GM18508 (cell line): Measurements from ENCODE around the gene ZNF580.
A peak's percentile ranks its signal among the peaks of the same experiment; 100 is the strongest.

Source experiments
- ATAC-seq: cut with Tn5 transposase; IDR thresholded peaks from one replicate; pipeline ENCODE4 v1.9.1; 2021; ENCODE audit warnings: moderate number of reproducible peaks; ENCODE audit not compliant: insufficient read depth, unreplicated experiment

Gene ZNF580

DNA sequence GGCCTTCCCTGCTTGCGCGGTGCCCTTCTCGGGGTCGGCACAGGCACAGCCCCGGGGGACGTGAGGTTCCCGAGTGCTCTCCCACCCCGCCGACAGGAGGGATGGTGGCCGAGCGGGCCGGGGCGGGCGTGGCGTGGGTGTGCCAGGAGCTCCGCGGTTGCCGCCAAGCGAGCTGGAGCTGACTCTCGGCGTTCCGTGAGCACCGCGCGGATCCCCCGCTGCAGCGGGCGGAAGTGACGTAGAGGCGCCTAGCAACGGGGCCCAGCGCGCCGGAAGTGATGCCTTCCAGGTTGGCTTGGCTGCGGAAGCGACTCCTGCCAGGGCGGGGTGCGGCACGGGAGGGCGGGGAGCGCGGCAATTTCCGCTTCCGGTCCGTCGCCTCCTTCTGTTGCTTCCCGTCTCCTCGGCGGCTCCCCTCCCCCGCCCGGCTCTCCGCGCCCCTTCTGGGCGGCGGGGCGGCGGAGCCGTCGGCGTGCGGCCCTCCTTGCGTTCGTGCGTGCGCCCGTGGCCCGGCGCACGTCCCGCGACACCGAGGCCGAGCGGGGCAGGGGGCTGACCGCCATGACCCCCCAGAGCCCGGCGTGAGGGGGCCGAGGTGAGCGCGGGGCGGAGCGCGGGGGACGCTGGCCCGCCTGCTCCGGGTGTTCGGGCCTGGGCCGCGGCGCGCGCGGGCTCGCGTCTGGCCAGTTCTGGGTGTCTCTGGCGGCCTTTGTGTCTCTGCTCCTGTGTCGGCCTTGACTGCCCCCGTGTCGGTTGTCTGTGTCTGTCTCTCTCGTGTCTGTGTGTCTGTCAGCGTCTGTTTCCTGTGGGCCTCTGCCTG lies 34.2 kb downstream of the ZNF580 start, which contains the start of gene EPN1:
TSS of gene EPN1 (plus strand) at position 386 of the 820 bp plus-strand sequence. CDS start 3,402 bp downstream, outside the sequence.
- peak; percentile 35 for ATAC-seq

DNA sequence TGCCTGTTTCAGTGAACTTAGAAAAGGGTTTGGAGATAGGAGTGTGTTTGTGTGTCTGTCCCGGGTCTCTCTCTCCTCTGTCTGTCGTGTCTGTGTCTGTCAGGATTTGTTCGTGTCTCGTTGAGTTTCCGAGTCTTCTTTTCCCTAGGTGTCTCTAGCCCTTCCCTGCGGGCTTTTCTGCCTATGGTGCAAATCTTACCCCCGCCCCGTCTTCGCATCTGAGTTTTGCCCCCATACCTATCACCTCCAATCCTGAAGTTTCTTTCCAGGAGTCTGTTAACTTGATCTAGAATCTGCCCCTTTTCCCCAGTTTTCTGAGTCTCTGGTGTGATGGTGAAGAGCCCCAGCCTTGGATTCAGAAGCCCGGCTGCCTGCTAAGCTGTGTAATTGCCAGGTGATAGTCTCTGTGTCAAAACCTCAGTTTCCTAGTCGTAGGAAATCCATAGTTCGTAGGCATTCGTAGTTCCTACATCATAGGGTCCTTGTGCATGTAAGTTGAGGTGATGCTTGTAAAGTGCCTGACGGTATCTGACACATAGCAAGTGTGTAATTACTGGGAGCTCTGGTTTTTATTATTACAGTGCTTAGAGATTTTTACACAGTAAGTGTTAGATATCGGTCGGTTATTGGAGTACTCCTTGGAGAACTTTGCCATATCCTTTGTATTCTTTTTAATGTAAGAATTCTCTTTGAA lies 35.0 kb downstream of the ZNF580 start:
- no peak for ATAC-seq

DNA sequence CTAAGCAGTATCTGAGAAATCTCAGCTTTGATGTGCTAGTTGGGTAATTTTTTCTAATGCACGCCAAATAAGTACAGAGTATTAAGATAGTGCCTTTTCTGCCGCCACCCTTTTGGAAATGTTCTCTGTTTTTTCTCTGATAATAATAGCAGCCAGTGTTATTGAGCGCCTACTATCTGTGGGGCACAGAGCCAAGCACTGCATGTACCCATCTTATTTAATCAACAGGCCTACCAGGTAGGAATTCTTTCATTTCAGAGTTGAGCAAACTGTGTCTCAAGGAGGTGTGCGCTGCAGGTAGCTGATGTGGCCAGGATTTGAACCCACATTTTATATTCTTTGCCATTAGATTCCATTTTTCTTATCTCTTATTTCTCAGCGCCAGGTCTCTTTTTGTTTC lies 35.6 kb downstream of the ZNF580 start:
- no peak for ATAC-seq

DNA sequence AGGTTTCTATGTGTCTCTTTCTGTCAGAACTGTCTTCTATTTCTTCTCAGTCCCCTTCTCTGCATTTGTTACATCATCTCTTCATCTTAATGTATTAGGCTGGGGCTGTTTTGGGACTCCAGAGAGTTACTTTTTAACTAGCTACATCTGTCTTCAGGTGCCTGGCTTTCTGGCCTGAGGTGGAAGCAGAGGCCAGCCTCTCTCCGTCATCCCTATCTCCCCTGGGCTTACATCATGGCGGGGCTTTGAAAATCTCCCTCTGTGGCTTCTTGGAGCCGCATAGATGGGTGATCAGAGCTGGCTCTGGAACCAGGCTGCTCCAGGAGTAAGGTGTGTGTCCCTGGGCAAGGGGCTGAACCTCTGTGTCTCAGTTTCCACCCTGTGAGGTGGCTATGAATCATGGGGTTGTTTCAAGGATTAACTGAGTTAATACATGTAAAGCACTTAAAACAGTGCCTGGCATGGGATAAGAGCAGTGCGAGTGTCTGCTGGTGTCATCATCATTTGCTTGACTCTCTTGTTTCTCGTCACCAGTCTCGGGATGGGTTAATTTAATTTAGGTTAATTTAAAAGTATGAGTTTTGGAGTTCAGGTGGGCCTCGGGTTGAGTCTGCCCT lies 36.2 kb downstream of the ZNF580 start:
- ATAC-seq: no peak

DNA sequence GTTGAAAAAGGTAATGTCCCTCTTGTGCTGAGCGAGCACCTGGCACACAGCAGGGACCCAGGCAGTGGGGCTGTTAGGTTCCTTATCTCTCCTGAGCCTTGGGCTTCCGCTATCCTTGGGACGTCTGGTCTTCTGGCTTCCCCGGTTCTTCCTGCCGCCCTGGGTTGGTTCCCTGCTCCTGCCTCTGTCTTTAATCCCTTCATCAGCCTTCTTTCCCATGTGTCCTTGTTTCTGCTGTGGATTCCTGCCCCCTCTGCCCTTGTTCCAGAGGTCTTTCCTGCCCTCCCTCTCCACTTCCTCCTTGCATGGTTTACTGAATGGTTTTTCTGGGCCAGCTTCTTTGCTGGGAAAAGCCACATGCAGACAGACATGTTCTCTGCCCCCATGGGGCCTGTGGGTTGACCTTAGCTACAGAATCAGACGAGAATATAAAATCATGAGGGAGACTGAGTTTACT lies 36.8 kb downstream of the ZNF580 start:
- no peak for ATAC-seq

DNA sequence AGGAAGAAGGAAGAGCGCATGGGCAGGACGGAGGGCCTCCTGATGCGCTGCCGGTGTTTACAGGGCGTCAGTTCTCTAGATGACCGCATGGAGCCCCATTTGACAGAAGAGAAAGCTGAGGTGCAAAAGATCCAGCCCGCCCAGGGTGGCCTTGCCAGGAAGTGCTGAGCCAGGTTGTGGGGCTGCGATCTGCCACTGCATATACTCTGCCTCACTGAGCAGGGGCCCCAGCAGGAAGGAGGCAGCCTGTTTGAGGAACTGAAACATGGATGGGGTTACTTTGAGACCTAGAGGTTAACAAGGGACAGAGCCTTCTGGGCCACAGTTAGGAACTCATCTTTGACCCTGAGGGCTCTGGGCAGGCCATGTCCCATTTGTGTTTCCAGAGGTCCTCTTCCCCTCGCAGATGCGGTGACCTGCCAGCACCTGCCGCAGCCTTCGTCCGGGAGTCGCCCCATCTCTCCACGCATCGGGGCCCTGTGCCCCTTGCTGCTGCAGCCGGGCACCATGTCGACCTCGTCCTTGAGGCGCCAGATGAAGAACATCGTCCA lies 37.4 kb downstream of the ZNF580 start:
- peak; percentile 52 for ATAC-seq

DNA sequence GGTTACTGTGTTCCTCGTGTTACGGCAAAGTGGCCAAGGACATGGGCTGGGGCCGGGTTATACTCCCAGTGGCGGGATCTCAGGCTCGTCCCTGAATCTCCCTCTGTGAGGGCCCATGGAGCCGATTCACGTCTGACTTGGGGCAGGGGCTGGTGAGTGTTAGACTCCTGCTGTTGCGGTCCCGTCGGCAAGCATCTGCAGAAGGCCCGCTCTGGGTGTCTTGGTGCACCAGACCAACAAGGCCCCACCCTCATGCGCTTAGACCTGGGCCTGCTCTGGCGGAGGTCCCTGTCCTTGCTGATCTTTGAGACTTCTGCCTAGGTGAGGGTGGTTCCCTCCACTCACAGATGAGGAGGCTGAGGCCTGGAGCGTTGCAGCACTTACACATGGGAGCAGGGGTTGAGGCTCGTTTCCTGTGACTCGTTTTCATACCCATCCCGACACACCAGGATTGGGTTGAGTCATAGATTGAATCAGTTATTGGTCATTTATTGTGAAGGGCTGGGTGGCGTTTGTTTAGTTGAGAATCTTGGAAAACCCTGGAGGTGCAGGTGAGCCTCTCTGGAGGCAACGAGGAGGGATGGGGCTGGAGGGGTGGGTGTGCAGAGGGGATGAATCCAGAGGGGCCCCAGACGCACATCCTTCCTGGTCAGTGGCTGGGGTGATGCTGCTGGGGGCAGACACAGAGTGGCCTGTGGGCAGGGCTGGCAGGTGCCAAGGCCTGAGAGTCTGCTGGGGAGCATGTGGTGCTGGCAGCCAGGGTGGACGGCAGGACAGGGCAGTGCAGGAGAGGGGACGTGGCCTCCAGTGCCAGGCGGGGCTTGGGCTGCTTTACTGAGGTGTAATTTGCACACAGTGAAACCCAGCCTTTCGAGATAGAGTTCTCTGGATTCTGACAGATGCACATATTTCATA lies 38.8 kb downstream of the ZNF580 start:
- no peak for ATAC-seq

DNA sequence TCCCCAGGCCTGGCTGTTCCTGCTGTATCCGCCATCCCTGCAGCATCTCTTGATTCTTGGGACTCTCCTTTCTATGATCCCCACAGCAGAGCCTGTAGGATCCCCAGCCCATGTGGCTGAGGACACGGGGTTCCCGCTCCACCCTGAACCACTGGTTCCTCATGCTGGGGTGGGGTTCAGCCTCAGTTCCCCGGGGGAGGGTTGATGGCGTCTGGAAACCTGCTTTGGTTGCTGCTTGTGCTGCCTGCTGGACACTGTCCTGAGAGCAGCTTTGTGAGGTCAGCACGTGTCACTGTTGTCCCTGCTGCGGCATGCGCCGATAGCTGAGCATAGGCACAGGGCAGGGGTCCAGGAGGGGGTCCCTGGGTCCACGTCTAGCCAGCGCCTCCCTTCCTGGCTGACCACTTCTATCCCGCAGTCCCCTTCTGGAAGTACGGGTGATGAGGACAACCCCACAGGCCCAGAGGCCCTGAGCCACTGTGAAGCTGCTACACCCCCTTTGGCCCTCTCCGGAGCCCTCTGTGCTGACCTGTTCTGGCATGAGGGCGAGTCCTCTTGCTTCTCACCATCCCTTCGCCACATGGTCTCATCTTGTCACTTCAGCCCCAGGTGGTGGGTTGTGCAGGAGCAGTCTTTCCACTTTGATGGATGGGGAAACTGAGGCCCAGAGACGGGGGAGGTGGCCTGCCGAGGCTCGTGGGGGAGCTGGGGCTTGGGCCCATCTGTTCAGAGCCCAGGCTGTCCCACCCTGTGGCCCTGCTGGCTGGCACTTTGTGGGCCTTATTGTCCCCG lies 39.7 kb downstream of the ZNF580 start:
- ATAC-seq: no peak

DNA sequence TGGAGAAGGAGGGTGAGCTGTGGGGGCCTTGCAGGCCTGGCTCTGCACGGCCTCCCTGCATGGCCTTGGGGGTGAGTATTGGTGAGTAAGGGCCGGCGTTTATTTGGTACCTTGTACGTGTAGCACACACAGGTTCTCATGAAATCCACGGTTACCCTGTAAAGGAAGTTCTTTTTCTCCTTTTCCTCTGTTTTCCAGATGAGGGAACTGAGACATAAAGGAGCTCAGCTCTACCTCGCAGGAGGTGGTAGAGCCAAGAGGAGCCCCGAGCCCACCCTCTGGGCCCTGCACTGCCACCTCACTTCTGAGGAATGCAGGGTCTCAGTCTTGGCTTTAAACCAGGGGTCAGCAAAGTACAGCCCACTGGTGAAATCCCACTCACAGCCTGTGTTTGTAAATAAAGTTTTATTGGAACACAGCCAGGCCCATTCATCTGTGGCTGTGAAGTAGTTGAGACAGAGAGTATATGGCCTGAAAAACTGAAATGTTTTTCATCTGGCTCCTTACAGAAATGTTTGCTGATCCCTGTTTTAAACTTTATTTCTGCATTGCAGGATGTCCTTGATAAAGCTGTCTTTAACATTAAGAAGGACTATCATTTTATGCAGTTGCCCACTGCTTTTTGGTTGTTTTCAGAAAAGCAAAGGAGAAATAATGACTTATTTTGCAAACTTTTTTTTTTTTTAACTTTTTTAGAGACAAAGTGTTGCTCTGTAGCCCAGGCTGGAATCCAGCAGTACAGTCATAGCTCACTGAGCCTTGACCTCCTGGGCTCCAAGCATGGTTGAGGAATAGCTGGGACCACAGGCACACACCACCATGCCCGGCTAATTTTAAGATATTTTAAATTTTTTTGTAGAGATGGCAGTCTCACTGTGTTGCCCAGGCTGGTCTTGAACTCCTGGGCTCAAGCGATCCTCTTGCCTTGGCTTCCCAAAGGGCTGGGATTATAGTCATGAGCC lies 40.6 kb downstream of the ZNF580 start:
- ATAC-seq: no peak

DNA sequence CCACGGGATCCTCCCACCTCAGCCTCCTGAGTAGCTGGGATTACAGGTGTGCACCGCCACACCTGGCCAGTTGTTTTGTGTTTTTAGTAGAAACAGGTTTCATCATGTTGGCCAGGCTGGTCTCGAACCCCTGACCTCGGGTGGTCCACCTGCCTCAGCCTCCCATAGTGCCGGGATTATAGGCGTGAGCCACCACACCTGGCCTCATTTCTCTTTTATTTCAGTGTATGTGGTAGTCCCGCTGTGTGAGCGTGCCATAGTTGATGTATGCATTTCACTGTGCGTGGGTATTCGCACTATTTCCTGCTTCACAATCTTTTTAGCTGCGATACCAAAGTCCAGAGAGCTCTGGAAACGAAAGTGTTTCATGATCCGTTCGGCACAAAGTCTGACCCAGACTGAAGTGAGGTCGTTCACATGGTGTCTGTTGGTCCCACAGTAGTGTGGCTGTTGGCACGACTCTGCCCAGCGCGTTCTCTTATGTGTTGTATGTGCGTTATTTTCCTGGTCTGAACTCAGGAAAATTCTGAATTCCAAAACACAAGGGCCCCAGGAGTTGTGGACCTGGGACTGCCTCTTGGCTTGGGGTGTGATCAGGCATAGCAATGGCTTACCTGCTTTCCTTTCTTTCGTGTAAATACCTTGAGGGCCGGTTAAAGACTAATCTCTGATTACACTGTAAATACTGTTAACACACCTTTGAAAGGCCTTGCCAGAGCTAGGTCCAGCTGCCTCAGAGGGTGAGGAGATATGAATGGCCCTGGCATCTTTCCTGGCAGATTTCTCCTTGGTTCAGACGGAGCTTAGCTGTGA lies 42.9 kb downstream of the ZNF580 start:
- ATAC-seq: no peak

DNA sequence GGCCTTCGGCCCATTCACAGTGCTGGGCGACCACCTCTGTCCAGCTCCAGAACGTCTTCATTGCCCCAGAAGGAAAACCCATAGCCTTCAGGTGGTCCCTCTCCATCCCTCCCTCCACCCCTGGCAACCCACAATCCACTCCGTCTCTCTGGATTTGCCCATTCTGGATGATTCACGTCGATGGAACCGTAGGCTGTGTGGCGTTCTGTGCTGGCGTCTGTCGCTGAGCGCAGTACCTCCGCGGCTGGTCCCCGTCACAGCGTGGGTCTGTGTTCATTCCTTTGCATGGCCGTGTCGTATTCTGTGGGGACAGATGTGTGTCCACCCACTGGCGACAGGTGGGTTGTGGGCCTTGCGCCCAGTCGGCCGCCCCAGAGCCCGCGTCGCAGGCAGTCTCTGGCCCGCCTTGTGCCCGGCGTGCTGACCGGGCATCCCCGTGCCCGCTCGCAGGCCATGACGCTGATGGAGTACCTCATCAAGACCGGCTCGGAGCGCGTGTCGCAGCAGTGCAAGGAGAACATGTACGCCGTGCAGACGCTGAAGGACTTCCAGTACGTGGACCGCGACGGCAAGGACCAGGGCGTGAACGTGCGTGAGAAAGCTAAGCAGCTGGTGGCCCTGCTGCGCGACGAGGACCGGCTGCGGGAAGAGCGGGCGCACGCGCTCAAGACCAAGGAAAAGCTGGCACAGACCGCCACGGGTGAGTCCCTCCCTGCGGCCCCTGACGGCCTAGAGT lies 44.3 kb downstream of the ZNF580 start:
- no peak for ATAC-seq

DNA sequence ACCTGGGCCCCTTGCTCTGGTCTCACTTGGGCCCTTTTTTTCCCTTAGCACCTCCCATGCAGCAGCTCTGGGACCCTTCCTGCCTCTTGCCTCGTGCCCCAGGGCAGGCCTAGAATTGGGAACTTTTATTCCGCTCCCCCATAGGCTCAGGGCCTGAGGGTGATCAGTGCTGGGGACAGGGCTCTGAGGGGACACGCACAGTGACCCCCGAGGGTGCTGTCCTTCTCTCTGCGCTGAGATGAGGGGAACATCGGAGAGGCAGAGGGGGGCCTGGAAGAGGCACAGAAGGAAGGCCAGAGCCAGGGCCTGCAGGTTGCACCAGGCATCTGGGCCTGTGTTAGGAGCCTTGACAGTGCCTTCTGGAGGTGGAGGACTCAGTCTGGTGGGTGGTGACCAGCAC lies 45.0 kb downstream of the ZNF580 start:
- no peak for ATAC-seq

DNA sequence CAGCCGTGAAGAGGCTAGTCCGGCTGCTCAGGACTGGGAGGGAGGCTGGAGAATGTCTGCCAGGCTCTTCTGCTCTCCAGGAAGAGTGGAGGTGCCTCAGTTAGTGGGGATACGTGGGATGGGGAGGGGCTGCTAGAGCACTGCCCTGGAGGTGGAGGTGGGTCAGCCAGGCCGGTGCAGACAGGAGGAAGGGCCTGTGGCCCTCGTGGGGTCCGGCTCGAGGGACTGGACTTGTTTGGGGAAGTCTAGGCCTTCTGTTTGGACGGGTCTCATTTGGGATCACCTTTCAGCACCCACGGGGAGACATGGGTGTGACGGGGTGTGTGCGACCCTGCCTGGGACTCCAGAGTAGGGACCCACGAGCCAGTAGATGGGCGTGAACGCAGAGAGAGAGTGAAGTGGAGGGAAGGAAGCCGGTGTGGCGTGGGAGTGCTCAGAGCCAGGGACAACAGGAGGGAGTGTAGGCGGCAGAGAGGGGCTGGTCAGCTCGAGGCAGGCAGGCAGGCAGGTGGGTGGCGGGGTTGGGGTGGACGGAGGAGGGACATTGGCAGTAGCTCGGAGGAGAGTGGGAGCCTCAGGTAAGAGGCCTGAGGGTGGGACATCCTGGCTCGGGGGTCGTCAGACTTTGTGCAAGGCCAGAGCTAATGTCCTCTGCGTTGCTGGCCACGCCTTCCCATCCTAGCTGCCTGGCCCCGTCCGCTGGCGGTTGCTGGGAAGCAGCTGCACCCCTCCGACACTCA lies 45.7 kb downstream of the ZNF580 start:
- no peak for ATAC-seq

DNA sequence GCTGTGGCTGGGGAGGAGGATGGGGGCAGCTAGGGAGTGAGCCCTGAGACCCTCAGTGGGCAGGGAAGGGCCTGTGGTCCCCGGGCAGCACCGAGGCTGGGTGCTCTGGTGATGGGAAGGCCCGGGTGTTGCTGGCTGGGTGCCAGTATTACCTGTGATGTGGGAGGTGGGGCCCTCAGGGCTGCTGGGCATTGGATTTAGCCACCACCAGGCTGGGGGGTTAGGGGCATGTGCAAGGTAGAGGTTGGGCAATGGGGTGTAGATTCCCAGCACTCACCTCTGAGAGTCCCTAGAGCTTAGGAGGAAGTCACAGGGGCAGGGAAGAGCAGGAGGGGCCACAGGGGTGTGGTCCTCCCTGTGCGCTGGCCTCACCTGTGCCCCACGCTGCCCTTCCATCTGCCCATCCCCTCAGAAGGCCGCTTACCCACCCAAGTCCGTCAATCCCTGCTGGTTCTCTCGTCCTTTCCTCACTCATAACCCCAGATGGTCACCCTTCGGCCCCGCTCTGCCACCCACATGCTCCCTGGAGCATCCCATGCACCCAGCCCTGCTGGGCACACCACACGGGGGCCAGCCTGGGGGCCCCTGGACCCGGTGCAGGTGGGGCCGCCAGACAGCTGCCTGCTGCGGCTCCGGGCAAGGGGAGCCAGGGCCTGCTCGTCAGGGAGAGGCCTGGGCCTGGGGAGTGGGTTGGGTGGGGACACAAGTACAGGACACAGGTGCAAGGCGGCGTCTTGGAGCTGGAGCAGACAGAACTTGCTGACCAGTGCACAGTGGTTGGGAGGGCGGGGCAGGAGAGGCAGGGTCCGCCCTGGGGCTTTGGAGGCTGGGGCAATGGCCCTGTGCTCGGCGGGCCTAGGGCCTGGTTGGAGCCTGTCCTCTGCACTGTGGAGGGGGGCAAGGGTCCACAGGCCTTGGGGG lies 46.7 kb downstream of the ZNF580 start:
- ATAC-seq: no peak
